BLaER1 treated with 17β-estradiol and CSF1 and Interleukin-3, amounts not matched to agents 10 nM and 100 nM (cell line): ENCODE measurements around the gene ATXN7L1.

Experiments
- H3K27ac ChIP-seq, 11 experiments: shearing (Covaris generic); formaldehyde crosslinking; 2 replicates each; pipeline ENCODE4 v1.8.1; 2022
- H3K27me3 ChIP-seq, 11 experiments: shearing (Covaris generic); formaldehyde crosslinking; 2 replicates each; pipeline ENCODE4 v1.8.1; 2022
- H3K36me3 ChIP-seq, 11 experiments: shearing (Covaris generic); formaldehyde crosslinking; 2 replicates each; pipeline ENCODE4 v1.8.1; 2022
- H3K4me1 ChIP-seq, 10 experiments: shearing (Covaris generic); formaldehyde crosslinking; 2 replicates each; pipeline ENCODE4 v1.8.1; 2022
- H3K4me2 ChIP-seq, 11 experiments: shearing (Covaris generic); formaldehyde crosslinking; 2 replicates each; pipeline ENCODE4 v1.8.1; 2022
- H3K4me3 ChIP-seq, 10 experiments: shearing (Covaris generic); formaldehyde crosslinking; 2 replicates each; pipeline ENCODE4 v1.8.1; 2022
- H3K9ac ChIP-seq, 11 experiments: shearing (Covaris generic); formaldehyde crosslinking; 2 replicates each; pipeline ENCODE4 v1.8.1; 2022
- H3K9me3 ChIP-seq, 11 experiments: shearing (Covaris generic); formaldehyde crosslinking; replicated peaks in 1 of 11; 2 replicates each; pipeline ENCODE4 v1.8.1; 2022
- H4K20me1 ChIP-seq, 11 experiments: shearing (Covaris generic); formaldehyde crosslinking; 2 replicates each; pipeline ENCODE4 v1.8.1; 2022
- Cebpa-rat ChIP-seq, 11 experiments: shearing (Covaris generic); IDR thresholded peaks; 2 replicates each; pipeline ENCODE4 v1.8.1; 2022

Gene ATXN7L1

DNA sequence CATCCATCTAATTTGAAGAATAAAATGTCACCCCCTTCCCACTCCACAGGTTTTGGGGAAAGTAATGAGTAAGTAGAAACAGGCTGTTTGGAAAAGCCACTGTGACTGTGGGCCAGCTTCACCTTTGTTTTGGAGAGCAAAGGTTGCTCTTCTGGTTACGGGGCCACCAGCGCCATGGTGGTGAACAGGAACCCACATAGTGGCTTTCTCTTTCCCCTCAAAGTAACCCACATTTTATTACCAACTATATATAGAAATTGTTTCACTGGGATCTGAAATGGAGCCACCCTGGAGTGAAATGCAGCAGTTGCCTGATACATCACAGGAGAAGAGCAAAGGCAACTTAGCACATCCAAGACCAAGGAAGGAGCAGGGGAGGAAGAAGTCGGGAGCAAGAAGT lies 182.8 kb downstream of the ATXN7L1 start:
- H3K9ac ChIP-seq: no peak overlapping the region
- no peak overlapping the region for H3K4me3 ChIP-seq
- no peak overlapping the region for H3K27ac ChIP-seq
- H3K4me2 ChIP-seq: peak overlapping the region in 1 of 11 experiments; percentile 38; a peak in 4 of 22 replicates
- peaks cover 23 to 45% (median 37%) of the 10 kb centered on the region in 11 experiments for H3K9me3 ChIP-seq
- peaks cover 8 to 30% (median 20%) of the 10 kb centered on the region in 10 experiments; a peak in 19 of 20 replicates for H3K4me1 ChIP-seq
- TF ChIP-seq Cebpa-rat (IDR thresholded peaks at IDR 0.05): no peak
- no peaks in the 10 kb centered on the region for H4K20me1 ChIP-seq
- peaks cover 0 to 16% (median 0%) of the 10 kb centered on the region in 11 experiments; a peak in 5 of 22 replicates for H3K36me3 ChIP-seq
- H3K27me3 ChIP-seq: no peaks in the 10 kb centered on the region

DNA sequence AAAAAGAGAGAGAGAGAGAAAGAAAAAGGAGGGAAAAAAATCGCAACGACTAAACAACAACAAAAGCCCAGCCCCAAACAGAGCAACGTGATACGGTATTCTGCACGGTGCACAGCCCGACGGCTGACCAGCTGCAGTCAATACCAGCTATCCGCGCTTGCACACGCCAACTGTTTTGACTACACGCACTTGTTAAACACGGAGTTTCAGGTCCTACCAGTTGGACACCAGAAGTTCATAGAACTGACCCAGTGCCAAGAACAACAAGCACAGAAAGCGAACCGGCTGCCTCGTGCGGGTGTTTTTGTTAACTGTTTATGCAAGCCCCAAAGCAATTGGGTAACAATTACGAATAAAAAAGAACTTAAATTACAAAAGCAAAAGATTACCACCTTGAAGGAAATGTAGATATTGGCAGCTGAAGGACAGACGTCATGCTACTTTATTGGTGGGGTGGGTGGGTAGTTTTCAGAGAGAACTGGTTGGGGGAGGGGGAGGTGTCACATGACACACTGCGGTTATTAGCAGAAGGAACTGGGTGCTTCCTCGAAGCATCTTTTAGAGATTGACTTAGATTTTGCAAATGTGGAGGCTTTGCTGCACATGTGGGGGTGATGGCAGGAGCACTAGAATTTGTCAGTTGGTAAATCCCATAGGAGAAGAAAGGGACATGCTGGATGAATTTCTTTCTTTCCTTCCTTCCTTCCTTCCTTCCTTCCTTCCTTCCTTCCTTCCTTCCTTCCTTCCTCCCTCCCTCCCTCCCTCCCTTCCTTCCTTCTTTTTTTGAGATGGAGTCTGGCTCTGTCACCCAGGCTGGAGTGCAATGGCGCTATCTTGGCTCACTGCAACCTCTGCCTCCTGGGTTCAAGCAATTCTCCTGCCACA lies 184.5 kb downstream of the ATXN7L1 start:
- peaks cover 6 to 29% (median 22%) of the 10 kb centered on the region in 11 experiments for H3K9me3 ChIP-seq
- no peaks in the 10 kb centered on the region for H4K20me1 ChIP-seq
- H3K9ac ChIP-seq: peak overlapping the region; percentile 49 to 75 (median 63); a peak in 21 of 22 replicates
- H3K4me2 ChIP-seq: peak overlapping the region; percentile 74 to 91 (median 84)
- H3K4me3 ChIP-seq: peak overlapping the region; percentile 53 to 70 (median 58)
- no peaks in the 10 kb centered on the region for H3K27me3 ChIP-seq
- H3K36me3 ChIP-seq: peaks cover 0 to 16% (median 0%) of the 10 kb centered on the region in 11 experiments; a peak in 4 of 22 replicates
- TF ChIP-seq Cebpa-rat (IDR thresholded peaks at IDR 0.05): no peak
- peak overlapping the region; percentile 32 to 76 (median 65); a peak in 19 of 22 replicates for H3K27ac ChIP-seq
- H3K4me1 ChIP-seq: peaks cover 8 to 30% (median 20%) of the 10 kb centered on the region in 10 experiments; a peak in 19 of 20 replicates

DNA sequence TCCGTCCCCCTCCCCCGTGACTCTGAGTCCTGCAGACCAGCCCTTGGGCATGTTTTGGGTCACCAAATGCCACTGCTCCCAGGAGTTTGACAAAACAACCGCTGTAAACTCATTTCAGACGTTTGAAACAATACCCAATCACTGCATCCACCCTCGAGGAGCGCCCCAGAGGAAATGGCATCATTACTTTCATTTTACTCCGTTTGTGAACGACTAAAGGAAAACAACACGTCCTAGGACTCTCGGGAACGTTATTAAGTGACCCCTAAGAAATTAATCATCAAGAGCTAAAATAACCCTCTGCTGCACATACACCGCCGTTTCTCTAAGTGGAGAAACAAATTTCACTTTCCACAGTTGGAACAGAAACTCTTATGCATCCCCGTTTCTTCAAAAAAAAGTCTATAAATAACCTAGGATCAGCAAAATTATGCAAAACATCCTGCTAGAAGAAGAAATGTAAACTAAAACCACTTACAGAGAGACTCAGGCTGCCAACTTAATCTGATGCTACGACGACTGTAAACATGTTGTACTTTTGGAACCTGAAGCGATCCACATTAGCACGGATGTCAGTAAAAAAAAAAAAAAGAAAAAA lies 185.2 kb downstream of the ATXN7L1 start:
- peak overlapping the region in 10 of 11 experiments; percentile 32 to 76 (median 65); a peak in 21 of 22 replicates for H3K27ac ChIP-seq
- H3K9ac ChIP-seq: peak overlapping the region; percentile 58 to 75 (median 63); a peak in 21 of 22 replicates
- H3K4me1 ChIP-seq: peaks cover 8 to 30% (median 20%) of the 10 kb centered on the region in 10 experiments; a peak in 19 of 20 replicates

DNA sequence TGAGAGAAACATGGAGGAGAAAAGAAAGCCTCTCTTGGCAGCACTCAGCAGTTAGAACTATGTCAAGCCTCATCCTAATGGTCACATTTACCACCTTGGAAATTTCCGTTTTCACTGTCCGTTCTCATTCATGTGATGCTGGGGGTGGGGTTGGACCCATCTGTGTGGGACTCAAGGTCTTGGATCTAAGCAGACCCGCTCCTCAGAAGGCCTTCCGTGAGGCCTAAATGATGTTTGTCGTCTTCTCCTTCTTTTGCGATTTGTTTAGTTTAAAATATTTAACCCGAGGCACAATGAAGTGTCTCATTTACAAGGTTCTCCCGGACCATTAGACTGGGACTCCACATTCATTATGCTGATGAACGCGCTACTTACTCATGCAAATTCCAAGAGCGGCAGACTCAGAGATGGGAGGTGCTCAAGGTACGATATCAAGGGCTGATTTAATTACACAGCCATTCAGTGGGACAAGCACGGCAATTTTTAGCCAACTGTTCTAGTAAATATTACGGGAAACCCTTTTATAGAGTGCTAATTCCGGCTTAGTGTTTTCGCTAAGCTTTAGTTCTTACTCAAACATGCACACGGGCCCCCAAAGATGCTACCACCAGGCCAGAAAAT lies 186.0 kb downstream of the ATXN7L1 start:
- Histone ChIP-seq H3K27ac (peak overlapping the region in 10 of 11 experiments; percentile 32 to 76 (median 65); a peak in 18 of 22 replicates), H3K4me1 (peaks cover 8 to 30% (median 20%) of the 10 kb centered on the region in 10 experiments; a peak in 19 of 20 replicates), H3K9ac (peak overlapping the region in 8 of 11 experiments; percentile 58 to 75 (median 66); a peak in 13 of 22 replicates), H3K4me2 (peak overlapping the region; percentile 74 to 91 (median 84)), H3K27me3 (no peaks in the 10 kb centered on the region), H4K20me1 (no peaks in the 10 kb centered on the region), H3K9me3 (peaks cover 0 to 14% (median 8%) of the 10 kb centered on the region in 11 experiments; a peak in 17 of 22 replicates), H3K4me3 (peak overlapping the region in 9 of 10 experiments; percentile 54 to 70 (median 58); a peak in 10 of 20 replicates), H3K36me3 (peaks cover 0 to 2% (median 0%) of the 10 kb centered on the region in 11 experiments; a peak in 2 of 22 replicates)
- no peak for TF ChIP-seq Cebpa-rat (IDR thresholded peaks at IDR 0.05)

More for the DNA sequence above, 185.2 kb downstream of the ATXN7L1 start:
- Histone ChIP-seq H3K4me2 (peak overlapping the region; percentile 74 to 91 (median 84)), H3K27me3 (no peaks in the 10 kb centered on the region), H3K9me3 (peaks cover 0 to 21% (median 15%) of the 10 kb centered on the region in 11 experiments; a peak in 18 of 22 replicates), H4K20me1 (no peaks in the 10 kb centered on the region), H3K4me3 (peak overlapping the region; percentile 53 to 70 (median 58)), H3K36me3 (peaks cover 0 to 9% (median 0%) of the 10 kb centered on the region in 11 experiments; a peak in 3 of 22 replicates)
- TF ChIP-seq Cebpa-rat (IDR thresholded peaks at IDR 0.05): no peak

DNA sequence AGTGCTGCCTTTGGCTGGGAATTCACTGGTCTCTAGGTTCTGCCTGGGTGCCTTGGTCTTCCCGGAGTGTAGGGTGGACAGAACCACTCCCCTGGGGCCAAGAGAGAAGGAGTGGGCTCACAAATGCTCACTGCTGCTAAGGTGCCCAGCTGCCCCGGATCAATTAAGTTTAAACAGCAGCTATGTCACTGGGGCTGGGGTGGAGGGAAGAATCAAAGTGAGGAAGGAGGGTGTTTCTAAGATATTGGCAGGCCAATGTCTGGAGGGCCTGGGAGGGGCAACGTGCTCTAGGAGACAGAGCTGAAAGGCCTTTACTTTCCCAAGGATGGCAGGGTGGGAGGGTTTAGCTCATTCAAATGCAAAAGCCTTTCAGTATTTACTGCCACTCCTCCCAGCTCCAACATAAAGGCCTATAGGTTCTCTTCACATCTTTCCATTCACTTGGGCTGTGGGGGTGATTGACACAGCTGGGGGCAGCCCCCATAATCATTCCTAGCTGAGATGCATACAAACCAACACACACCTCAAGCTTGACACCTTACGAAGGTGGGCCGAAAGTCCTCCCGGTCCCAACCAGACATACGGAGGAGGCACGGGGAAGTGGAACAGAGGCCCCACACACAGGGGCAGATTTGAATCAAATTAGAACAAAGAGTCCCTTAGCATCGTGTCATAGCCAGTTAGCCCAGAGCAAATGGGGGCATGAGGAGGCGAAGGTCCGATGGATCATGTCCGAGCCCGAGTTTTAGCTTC lies 187.2 kb downstream of the ATXN7L1 start:
- Histone ChIP-seq H3K9ac (no peak overlapping the region), H3K36me3 (no peaks in the 10 kb centered on the region), H3K27ac (no peak overlapping the region), H4K20me1 (no peaks in the 10 kb centered on the region), H3K9me3 (peaks cover 0 to 10% (median 6%) of the 10 kb centered on the region in 11 experiments; a peak in 12 of 22 replicates), H3K4me3 (no peak overlapping the region), H3K4me1 (peaks cover 8 to 30% (median 20%) of the 10 kb centered on the region in 10 experiments; a peak in 19 of 20 replicates), H3K4me2 (no peak overlapping the region), H3K27me3 (no peaks in the 10 kb centered on the region)
- TF ChIP-seq Cebpa-rat (IDR thresholded peaks at IDR 0.05): no peak

DNA sequence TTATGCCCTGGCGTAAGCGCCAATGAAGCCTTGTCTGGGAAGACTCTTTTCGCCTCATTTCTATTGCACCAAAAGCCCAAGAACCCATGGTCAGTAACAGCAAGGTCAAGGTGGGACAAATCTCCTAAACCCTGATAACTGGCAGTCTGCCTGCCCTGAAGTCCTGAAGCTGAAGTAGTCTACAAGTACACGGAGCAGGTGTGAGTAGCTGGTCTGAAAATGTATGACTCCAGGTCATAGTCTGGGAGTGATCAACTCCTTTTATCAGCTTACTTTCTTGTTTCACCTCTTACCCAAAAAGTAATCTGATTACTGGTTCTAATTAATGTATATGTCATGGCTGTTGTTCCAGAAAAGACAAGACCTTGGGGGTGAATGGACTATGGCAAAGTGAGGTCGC lies 187.8 kb downstream of the ATXN7L1 start:
- H3K27me3 ChIP-seq: no peaks in the 10 kb centered on the region
- H3K9me3 ChIP-seq: peaks cover 0 to 10% (median 6%) of the 10 kb centered on the region in 11 experiments; a peak in 12 of 22 replicates
- H3K4me1 ChIP-seq: peaks cover 8 to 26% (median 20%) of the 10 kb centered on the region in 10 experiments; a peak in 19 of 20 replicates
- no peak overlapping the region for H3K9ac ChIP-seq
- H3K4me3 ChIP-seq: no peak overlapping the region
- no peaks in the 10 kb centered on the region for H3K36me3 ChIP-seq
- H3K27ac ChIP-seq: no peak overlapping the region
- H3K4me2 ChIP-seq: no peak overlapping the region
- no peaks in the 10 kb centered on the region for H4K20me1 ChIP-seq
- TF ChIP-seq Cebpa-rat (IDR thresholded peaks at IDR 0.05): no peak

DNA sequence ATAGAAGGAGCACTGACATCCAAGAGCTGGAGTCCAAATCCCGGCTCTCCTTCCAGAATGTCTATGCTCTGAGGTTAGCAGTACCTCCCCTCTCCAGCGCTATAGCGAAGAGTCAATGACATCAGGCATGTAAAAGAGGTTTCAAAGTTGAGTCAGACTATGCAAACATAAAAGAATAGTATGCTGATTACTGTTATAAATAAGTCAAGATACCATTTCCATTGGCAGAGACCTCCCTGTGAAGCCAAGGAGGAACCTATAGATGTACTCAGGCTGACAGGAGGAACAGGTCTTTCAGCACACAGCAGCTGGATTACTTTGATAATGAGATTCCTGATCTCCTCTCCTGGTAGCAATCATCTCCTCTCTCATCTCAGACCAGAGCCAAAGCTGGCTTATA lies 191.2 kb downstream of the ATXN7L1 start:
- TF ChIP-seq Cebpa-rat (IDR thresholded peaks at IDR 0.05): no peak
- H4K20me1 ChIP-seq: no peaks in the 10 kb centered on the region
- no peaks in the 10 kb centered on the region for H3K27me3 ChIP-seq
- H3K9ac ChIP-seq: no peak overlapping the region
- H3K4me2 ChIP-seq: no peak overlapping the region
- H3K4me1 ChIP-seq: peaks cover 0 to 5% (median 0%) of the 10 kb centered on the region in 10 experiments; a peak in 4 of 20 replicates
- H3K9me3 ChIP-seq: no peaks in the 10 kb centered on the region
- H3K36me3 ChIP-seq: no peaks in the 10 kb centered on the region
- H3K27ac ChIP-seq: no peak overlapping the region
- no peak overlapping the region for H3K4me3 ChIP-seq
